ENCODE data around the gene TIGD3.

GRCh38 chr11:65351511-65351910 is 3.0 kb upstream of the TIGD3 start:
- no peak for TF ChIP-seq EP300 (IDR thresholded peaks at IDR 0.05; ENCODE audit: low read depth)
- TF ChIP-seq POLR2A (IDR thresholded peaks at IDR 0.05) = no peak
- TF ChIP-seq, protein P1, sequence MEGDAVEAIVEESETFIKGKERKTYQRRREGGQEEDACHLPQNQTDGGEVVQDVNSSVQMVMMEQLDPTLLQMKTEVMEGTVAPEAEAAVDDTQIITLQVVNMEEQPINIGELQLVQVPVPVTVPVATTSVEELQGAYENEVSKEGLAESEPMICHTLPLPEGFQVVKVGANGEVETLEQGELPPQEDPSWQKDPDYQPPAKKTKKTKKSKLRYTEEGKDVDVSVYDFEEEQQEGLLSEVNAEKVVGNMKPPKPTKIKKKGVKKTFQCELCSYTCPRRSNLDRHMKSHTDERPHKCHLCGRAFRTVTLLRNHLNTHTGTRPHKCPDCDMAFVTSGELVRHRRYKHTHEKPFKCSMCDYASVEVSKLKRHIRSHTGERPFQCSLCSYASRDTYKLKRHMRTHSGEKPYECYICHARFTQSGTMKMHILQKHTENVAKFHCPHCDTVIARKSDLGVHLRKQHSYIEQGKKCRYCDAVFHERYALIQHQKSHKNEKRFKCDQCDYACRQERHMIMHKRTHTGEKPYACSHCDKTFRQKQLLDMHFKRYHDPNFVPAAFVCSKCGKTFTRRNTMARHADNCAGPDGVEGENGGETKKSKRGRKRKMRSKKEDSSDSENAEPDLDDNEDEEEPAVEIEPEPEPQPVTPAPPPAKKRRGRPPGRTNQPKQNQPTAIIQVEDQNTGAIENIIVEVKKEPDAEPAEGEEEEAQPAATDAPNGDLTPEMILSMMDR (IDR thresholded peaks at IDR 0.05) = no peak
- TF ChIP-seq POLR2AphosphoS5 (IDR thresholded peaks at IDR 0.05) = no peak
